ENCODE results near the gene GOLGA8R.
"Not testable (repeated sequence)": the region's sequence is repeated elsewhere in the genome, so short reads cannot be mapped to it uniquely, and the experiment has no call there.

Gene GOLGA8R

GRCh38 chr15:30414160-30414559 is at the start of gene GOLGA8R:
TSS of gene GOLGA8R (minus strand) at chr15:30414260. CDS start at chr15:30414162, 98 bp downstream.
- not testable (repeated sequence) for DNase-seq

GRCh38 chr15:30463849-30464248 is 49.8 kb upstream of the GOLGA8R start:
- not testable (repeated sequence) for DNase-seq

- not testable (repeated sequence) for DNase-seq
These were observed 48.1 kb upstream of the GOLGA8R start for GRCh38 chr15:30462176-30462575.

GRCh38 chr15:30452702-30453101 is 38.6 kb upstream of the GOLGA8R start:
- not testable (repeated sequence) for DNase-seq

GRCh38 chr15:30438348-30438747 is 24.3 kb upstream of the GOLGA8R start:
- DNase-seq, result not testable (repeated sequence)

- DNase-seq, result not testable (repeated sequence)
These were observed 21.8 kb upstream of the GOLGA8R start for GRCh38 chr15:30435878-30436277.

- DNase-seq, result not testable (repeated sequence)
These were observed 6.7 kb upstream of the GOLGA8R start for GRCh38 chr15:30420723-30421122.

GRCh38 chr15:30407636-30408035 is 6.4 kb downstream of the GOLGA8R start:
- DNase-seq, result not testable (repeated sequence)

- DNase-seq, result not testable (repeated sequence)
These were observed 15.1 kb downstream of the GOLGA8R start for GRCh38 chr15:30398988-30399387.

GRCh38 chr15:30393664-30393991 is 20.4 kb downstream of the GOLGA8R start:
- not testable (repeated sequence) for DNase-seq

- not testable (repeated sequence) for DNase-seq
These were observed 21.0 kb downstream of the GOLGA8R start, which contains the start of gene CHRFAM7A for GRCh38 chr15:30392766-30393663. TSS of gene CHRFAM7A (minus strand) at chr15:30393540. CDS start at chr15:30383351, 10,189 bp downstream.

- not testable (repeated sequence) for DNase-seq
These were observed 27.7 kb downstream of the GOLGA8R start for GRCh38 chr15:30386318-30386887.

- DNase-seq, result not testable (repeated sequence)
These were observed 37.0 kb downstream of the GOLGA8R start for GRCh38 chr15:30377082-30377413.

GRCh38 chr15:30376375-30377081 is 37.5 kb downstream of the GOLGA8R start:
- not testable (repeated sequence) for DNase-seq

GRCh38 chr15:30375872-30376271 is 38.2 kb downstream of the GOLGA8R start:
- not testable (repeated sequence) for DNase-seq

GRCh38 chr15:30374862-30375261 is 39.2 kb downstream of the GOLGA8R start:
- DNase-seq, result not testable (repeated sequence)

GRCh38 chr15:30368271-30368670 is 45.8 kb downstream of the GOLGA8R start:
- DNase-seq, result not testable (repeated sequence)

- DNase-seq, result not testable (repeated sequence)
These were observed 46.8 kb downstream of the GOLGA8R start for GRCh38 chr15:30367246-30367645.

- DNase-seq, result not testable (repeated sequence)
These were observed 52.7 kb downstream of the GOLGA8R start for GRCh38 chr15:30361404-30361803.

GRCh38 chr15:30360990-30361389 is 53.1 kb downstream of the GOLGA8R start:
- not testable (repeated sequence) for DNase-seq

- not testable (repeated sequence) for DNase-seq
These were observed 59.0 kb downstream of the GOLGA8R start for GRCh38 chr15:30355043-30355442.

All from NCI-H146 (cell line).